ENCODE data around the gene ACTRT2. TPM values are rescaled to one million over a fixed set of nuclear protein-coding genes. Genes with fewer than 3 reads are reported as not detected.

The ACTRT2 gene
- total RNA-seq (not detected), polyA plus RNA-seq (not detected)
- long read RNA-seq, donor 1 = 0 reads
- long read RNA-seq, donor 2 = 0 reads
- long read RNA-seq, donor 3 = 0 reads
- long read RNA-seq, donor 4 = 0 reads
- long read RNA-seq, donor 5 = 0 reads
- long read RNA-seq, donor 6 = 0 reads
- long read RNA-seq, donor 7 = 0 reads
- long read RNA-seq, donor 8 = 0 reads
- long read RNA-seq, donor 9 = 0 reads
- long read RNA-seq, donor 10 = 0 reads

GRCh38 chr1:3021233-3021671, at the start of gene ACTRT2:
Gene ACTRT2, plus strand, starts transcription at chr1:3021467. Its CDS starts 220 bp downstream, at chr1:3021687.
- 75% methylated on average over 8 of the region's 8 CpGs for WGBS
- no peaks in the 10 kb centered on the region for H3K4me1 ChIP-seq (ENCODE audit: control insufficient read depth in 2 of 2, insufficient read depth in 2 of 2, low read length in 2 of 2)
- peaks cover 0 to 26% of the 10 kb centered on the region in 2 donors for H3K27me3 ChIP-seq (ENCODE audit: control insufficient read depth in 2 of 2, insufficient read depth in 1 of 2, low read length in 1 of 2)
- DNase-seq (ENCODE audit: low read depth in 6 of 9, low spot score in 9 of 9) = no peak
- H3K27ac ChIP-seq (ENCODE audit: low read depth in 1 of 2, low read length in 1 of 2) = no peak within 1 kb of the TSS
- no peaks in the 10 kb centered on the region for H3K9me3 ChIP-seq (ENCODE audit: control insufficient read depth in 2 of 2, insufficient read depth in 1 of 2, low read length in 1 of 2)
- H3K4me3 ChIP-seq (ENCODE audit: low read length in 2 of 2) = no peak within 1 kb of the TSS
- H3K36me3 ChIP-seq (ENCODE audit: control insufficient read depth in 2 of 2, insufficient read depth in 2 of 2, low read length in 1 of 2) = no peaks in the 10 kb centered on the region

GRCh38 chr1:2971609-2972008, 49.7 kb upstream of the ACTRT2 start:
- Histone ChIP-seq H3K27me3 (ENCODE audit: control insufficient read depth in 2 of 2, insufficient read depth in 1 of 2, low read length in 1 of 2) (peaks cover 0 to 10% of the 10 kb centered on the region in 2 donors), H3K9me3 (ENCODE audit: control insufficient read depth in 2 of 2, insufficient read depth in 1 of 2, low read length in 1 of 2) (no peaks in the 10 kb centered on the region), H3K36me3 (ENCODE audit: control insufficient read depth in 2 of 2, insufficient read depth in 2 of 2, low read length in 1 of 2) (no peaks in the 10 kb centered on the region), H3K4me3 (ENCODE audit: low read length in 2 of 2) (no peak overlapping the region), H3K27ac (ENCODE audit: low read depth in 1 of 2, low read length in 1 of 2) (no peak overlapping the region), H3K4me1 (ENCODE audit: control insufficient read depth in 2 of 2, insufficient read depth in 2 of 2, low read length in 2 of 2) (no peaks in the 10 kb centered on the region)
- DNase-seq (ENCODE audit: low read depth in 6 of 9, low spot score in 9 of 9) = no peak
- WGBS = 95% methylated on average over 9 of the region's 9 CpGs

- no peak for DNase-seq (ENCODE audit: low read depth in 6 of 9, low spot score in 9 of 9)
- H3K4me3 ChIP-seq (ENCODE audit: low read length in 2 of 2) = no peak overlapping the region
- H3K27me3 ChIP-seq (ENCODE audit: control insufficient read depth in 2 of 2, insufficient read depth in 1 of 2, low read length in 1 of 2) = peaks cover 0 to 10% of the 10 kb centered on the region in 2 donors
- no peak overlapping the region for H3K27ac ChIP-seq (ENCODE audit: low read depth in 1 of 2, low read length in 1 of 2)
- H3K4me1 ChIP-seq (ENCODE audit: control insufficient read depth in 2 of 2, insufficient read depth in 2 of 2, low read length in 2 of 2) = no peaks in the 10 kb centered on the region
- no peaks in the 10 kb centered on the region for H3K36me3 ChIP-seq (ENCODE audit: control insufficient read depth in 2 of 2, insufficient read depth in 2 of 2, low read length in 1 of 2)
- WGBS = 88% methylated on average over 27 of the region's 27 CpGs
- H3K9me3 ChIP-seq (ENCODE audit: control insufficient read depth in 2 of 2, insufficient read depth in 1 of 2, low read length in 1 of 2) = no peaks in the 10 kb centered on the region
These were observed 49.0 kb upstream of the ACTRT2 start for GRCh38 chr1:2972011-2972878.

GRCh38 chr1:2972879-2973575, 48.2 kb upstream of the ACTRT2 start:
- Histone ChIP-seq H3K27ac (ENCODE audit: low read depth in 1 of 2, low read length in 1 of 2) (no peak overlapping the region), H3K36me3 (ENCODE audit: control insufficient read depth in 2 of 2, insufficient read depth in 2 of 2, low read length in 1 of 2) (no peaks in the 10 kb centered on the region), H3K27me3 (ENCODE audit: control insufficient read depth in 2 of 2, insufficient read depth in 1 of 2, low read length in 1 of 2) (peaks cover 0 to 8% of the 10 kb centered on the region in 2 donors), H3K4me3 (ENCODE audit: low read length in 2 of 2) (no peak overlapping the region), H3K9me3 (ENCODE audit: control insufficient read depth in 2 of 2, insufficient read depth in 1 of 2, low read length in 1 of 2) (no peaks in the 10 kb centered on the region), H3K4me1 (ENCODE audit: control insufficient read depth in 2 of 2, insufficient read depth in 2 of 2, low read length in 2 of 2) (no peaks in the 10 kb centered on the region)
- WGBS = 59% methylated on average over 14 of the region's 14 CpGs
- no peak for DNase-seq (ENCODE audit: low read depth in 6 of 9, low spot score in 9 of 9)

GRCh38 chr1:2973601-2974593, 47.4 kb upstream of the ACTRT2 start:
- H3K4me1 ChIP-seq (ENCODE audit: control insufficient read depth in 2 of 2, insufficient read depth in 2 of 2, low read length in 2 of 2) = no peaks in the 10 kb centered on the region
- no peak for DNase-seq (ENCODE audit: low read depth in 6 of 9, low spot score in 9 of 9)
- H3K36me3 ChIP-seq (ENCODE audit: control insufficient read depth in 2 of 2, insufficient read depth in 2 of 2, low read length in 1 of 2) = no peaks in the 10 kb centered on the region
- WGBS = 32% methylated on average over 18 of the region's 18 CpGs
- no peaks in the 10 kb centered on the region for H3K9me3 ChIP-seq (ENCODE audit: control insufficient read depth in 2 of 2, insufficient read depth in 1 of 2, low read length in 1 of 2)
- peaks cover 0 to 2% of the 10 kb centered on the region in 2 donors for H3K27me3 ChIP-seq (ENCODE audit: control insufficient read depth in 2 of 2, insufficient read depth in 1 of 2, low read length in 1 of 2)
- no peak overlapping the region for H3K27ac ChIP-seq (ENCODE audit: low read depth in 1 of 2, low read length in 1 of 2)
- no peak overlapping the region for H3K4me3 ChIP-seq (ENCODE audit: low read length in 2 of 2)

- Histone ChIP-seq H3K9me3 (ENCODE audit: control insufficient read depth in 2 of 2, insufficient read depth in 1 of 2, low read length in 1 of 2) (no peaks in the 10 kb centered on the region), H3K4me3 (ENCODE audit: low read length in 2 of 2) (no peak overlapping the region), H3K4me1 (ENCODE audit: control insufficient read depth in 2 of 2, insufficient read depth in 2 of 2, low read length in 2 of 2) (no peaks in the 10 kb centered on the region), H3K27ac (ENCODE audit: low read depth in 1 of 2, low read length in 1 of 2) (no peak overlapping the region), H3K36me3 (ENCODE audit: control insufficient read depth in 2 of 2, insufficient read depth in 2 of 2, low read length in 1 of 2) (no peaks in the 10 kb centered on the region), H3K27me3 (ENCODE audit: control insufficient read depth in 2 of 2, insufficient read depth in 1 of 2, low read length in 1 of 2) (no peaks in the 10 kb centered on the region)
- 88% methylated on average over 18 of the region's 18 CpGs for WGBS
- DNase-seq (ENCODE audit: low read depth in 6 of 9, low spot score in 9 of 9) = no peak
These were observed 46.5 kb upstream of the ACTRT2 start for GRCh38 chr1:2974701-2975301.

- 92% methylated on average over 19 of the region's 19 CpGs for WGBS
- no peaks in the 10 kb centered on the region for H3K27me3 ChIP-seq (ENCODE audit: control insufficient read depth in 2 of 2, insufficient read depth in 1 of 2, low read length in 1 of 2)
- no peak overlapping the region for H3K27ac ChIP-seq (ENCODE audit: low read depth in 1 of 2, low read length in 1 of 2)
- no peaks in the 10 kb centered on the region for H3K9me3 ChIP-seq (ENCODE audit: control insufficient read depth in 2 of 2, insufficient read depth in 1 of 2, low read length in 1 of 2)
- no peak overlapping the region for H3K4me3 ChIP-seq (ENCODE audit: low read length in 2 of 2)
- H3K36me3 ChIP-seq (ENCODE audit: control insufficient read depth in 2 of 2, insufficient read depth in 2 of 2, low read length in 1 of 2) = no peaks in the 10 kb centered on the region
- no peaks in the 10 kb centered on the region for H3K4me1 ChIP-seq (ENCODE audit: control insufficient read depth in 2 of 2, insufficient read depth in 2 of 2, low read length in 2 of 2)
- no peak for DNase-seq (ENCODE audit: low read depth in 6 of 9, low spot score in 9 of 9)
These were observed 45.6 kb upstream of the ACTRT2 start for GRCh38 chr1:2975466-2976179.

- Histone ChIP-seq H3K27me3 (ENCODE audit: control insufficient read depth in 2 of 2, insufficient read depth in 1 of 2, low read length in 1 of 2) (no peaks in the 10 kb centered on the region), H3K36me3 (ENCODE audit: control insufficient read depth in 2 of 2, insufficient read depth in 2 of 2, low read length in 1 of 2) (no peaks in the 10 kb centered on the region), H3K4me3 (ENCODE audit: low read length in 2 of 2) (no peak overlapping the region), H3K9me3 (ENCODE audit: control insufficient read depth in 2 of 2, insufficient read depth in 1 of 2, low read length in 1 of 2) (no peaks in the 10 kb centered on the region), H3K27ac (ENCODE audit: low read depth in 1 of 2, low read length in 1 of 2) (no peak overlapping the region), H3K4me1 (ENCODE audit: control insufficient read depth in 2 of 2, insufficient read depth in 2 of 2, low read length in 2 of 2) (no peaks in the 10 kb centered on the region)
- WGBS = 97% methylated on average over 6 of the region's 6 CpGs
- DNase-seq (ENCODE audit: low read depth in 6 of 9, low spot score in 9 of 9) = no peak
These were observed 45.1 kb upstream of the ACTRT2 start for GRCh38 chr1:2976180-2976562.
